ENCODE measurements around the gene AUH.

The AUH gene

DNA sequence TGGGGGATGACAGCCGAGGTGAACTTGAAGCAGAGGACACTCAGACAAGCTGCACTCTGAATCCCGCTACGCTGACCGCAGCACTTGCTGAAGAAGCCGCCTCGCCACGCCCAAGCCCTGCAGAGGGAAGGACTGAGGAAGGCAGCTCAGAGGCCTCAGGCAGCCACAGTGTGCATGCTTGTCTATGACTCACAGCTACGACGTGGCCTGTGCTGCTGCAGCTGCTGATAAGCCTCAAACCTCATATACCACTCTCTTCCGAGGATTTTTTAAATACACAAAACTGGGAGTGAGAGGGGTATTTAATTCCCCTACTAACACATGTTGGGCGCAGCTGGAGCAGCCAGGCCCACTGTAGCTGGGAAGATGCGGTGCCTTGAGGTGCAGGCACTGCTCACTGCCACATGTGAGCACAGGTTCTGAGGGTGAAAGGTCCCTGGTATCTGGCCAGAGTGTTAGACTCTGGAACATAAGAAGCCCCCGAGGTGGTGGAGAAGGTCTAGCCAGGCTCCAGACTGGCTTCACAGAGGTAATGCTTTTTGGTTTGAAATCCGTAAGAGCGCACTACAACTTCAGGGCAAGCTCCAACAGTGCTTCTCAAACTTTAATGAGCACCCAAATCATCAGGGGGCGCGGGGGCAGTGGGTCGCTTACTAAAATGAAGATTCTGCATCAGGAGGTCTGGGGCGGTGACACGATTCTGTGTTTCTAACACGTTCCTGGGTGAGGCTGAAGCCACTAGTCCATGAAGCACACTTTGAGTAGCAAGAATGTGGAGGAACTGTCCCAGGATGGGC is 196.8 kb downstream of the AUH start:
- DNase-seq (ENCODE audit: low read depth), result peak; percentile 95
